Parathyroid adenoma (tissue), 2 donors: ENCODE data around the gene CEP85.

Source experiments
- H2AFZ ChIP-seq: fragments of 300-600 bp; sonication (generic); one replicate; pipeline ENCODE4 v1.7.0; 2017; ENCODE audit warnings: antibody characterized with exemption, mild to moderate bottlenecking
- H3K27ac ChIP-seq: fragments of 300-600 bp; sonication (generic); one replicate; pipeline ENCODE4 v1.7.0; 2017
- H3K27me3 ChIP-seq: fragments of 300-600 bp; sonication (generic); one replicate; pipeline ENCODE4 v1.7.0; 2017; ENCODE audit warnings: low read length; ENCODE audit not compliant: control insufficient read depth, insufficient read depth
- H3K36me3 ChIP-seq: fragments of 300-600 bp; sonication (generic); one replicate; pipeline ENCODE4 v1.7.0; 2017; ENCODE audit warnings: low read length; ENCODE audit not compliant: control insufficient read depth, insufficient read depth
- H3K4me1 ChIP-seq: fragments of 300-600 bp; sonication (generic); one replicate; pipeline ENCODE4 v1.7.0; 2017; ENCODE audit warnings: control low read depth
- H3K4me2 ChIP-seq: fragments of 300-600 bp; sonication (generic); one replicate; pipeline ENCODE4 v1.7.0; 2017; ENCODE audit warnings: low read length
- H3K4me3 ChIP-seq: fragments of 300-600 bp; sonication (generic); one replicate; pipeline ENCODE4 v1.7.0; 2017; ENCODE audit warnings: low read depth, low read length
- H3K79me2 ChIP-seq: fragments of 300-600 bp; sonication (generic); one replicate; pipeline ENCODE4 v1.7.0; 2017; ENCODE audit warnings: control low read depth
- H3K9ac ChIP-seq: fragments of 300-600 bp; sonication (generic); one replicate; pipeline ENCODE4 v1.7.0; 2017; ENCODE audit warnings: mild to moderate bottlenecking
- H3K9me3 ChIP-seq: fragments of 300-600 bp; sonication (generic); one replicate; pipeline ENCODE4 v1.7.0; 2017; ENCODE audit warnings: low read length; ENCODE audit not compliant: control insufficient read depth
- CTCF ChIP-seq: fragments of 300-600 bp; sonication (generic); IDR thresholded peaks from one replicate; pipeline ENCODE4 v1.7.0; 2017; ENCODE audit warnings: antibody characterized with exemption, mild to moderate bottlenecking
- donor health status: primary hyperparathyroidism.

CEP85 gene

GRCh38 chr1:26314501-26314900 is 80.5 kb downstream of the CEP85 start:
- no peak overlapping the region for H3K9ac ChIP-seq
- H3K4me2 ChIP-seq = no peak overlapping the region
- H3K36me3 ChIP-seq = no peaks in the 10 kb centered on the region
- TF ChIP-seq CTCF = no peak
- H2AFZ ChIP-seq = no peak overlapping the region
- H3K9me3 ChIP-seq = no peaks in the 10 kb centered on the region
- H3K4me1 ChIP-seq = no peaks in the 10 kb centered on the region
- H3K27me3 ChIP-seq = no peaks in the 10 kb centered on the region
- no peak overlapping the region for H3K4me3 ChIP-seq
- H3K79me2 ChIP-seq = no peaks in the 10 kb centered on the region
- no peak overlapping the region for H3K27ac ChIP-seq

GRCh38 chr1:26315874-26316850 is 82.2 kb downstream of the CEP85 start:
- Histone ChIP-seq H3K27ac (no peak overlapping the region), H2AFZ (no peak overlapping the region), H3K36me3 (no peaks in the 10 kb centered on the region), H3K27me3 (no peaks in the 10 kb centered on the region), H3K4me1 (no peaks in the 10 kb centered on the region), H3K9ac (no peak overlapping the region), H3K4me2 (no peak overlapping the region), H3K4me3 (no peak overlapping the region), H3K79me2 (no peaks in the 10 kb centered on the region), H3K9me3 (no peaks in the 10 kb centered on the region)
- no peak for TF ChIP-seq CTCF

DNA sequence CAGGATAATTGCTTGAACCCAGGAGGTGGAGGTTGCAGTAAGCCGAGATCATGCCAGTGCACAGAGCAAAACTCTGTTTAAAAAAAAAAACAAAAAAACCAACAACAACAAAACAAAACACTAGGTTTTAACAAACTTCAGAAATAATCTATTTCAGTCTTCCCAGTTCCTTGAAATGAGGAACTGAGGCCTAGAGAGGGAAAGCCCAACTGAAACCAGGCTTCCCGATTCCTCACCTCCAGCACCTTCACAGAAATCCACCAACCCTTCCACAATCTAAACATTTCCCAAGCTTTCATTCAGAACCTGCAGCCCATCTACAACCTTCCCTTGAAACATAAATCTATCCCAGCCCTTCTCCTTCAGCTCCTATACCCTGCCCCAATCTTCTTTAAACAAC is 83.1 kb downstream of the CEP85 start:
- no peak overlapping the region for H3K4me2 ChIP-seq
- TF ChIP-seq CTCF = no peak
- no peak overlapping the region for H2AFZ ChIP-seq
- H3K4me3 ChIP-seq = no peak overlapping the region
- H3K9ac ChIP-seq = no peak overlapping the region
- H3K36me3 ChIP-seq = no peaks in the 10 kb centered on the region
- no peaks in the 10 kb centered on the region for H3K9me3 ChIP-seq
- H3K27ac ChIP-seq = no peak overlapping the region
- no peaks in the 10 kb centered on the region for H3K27me3 ChIP-seq
- H3K79me2 ChIP-seq = no peaks in the 10 kb centered on the region
- H3K4me1 ChIP-seq = no peaks in the 10 kb centered on the region

DNA sequence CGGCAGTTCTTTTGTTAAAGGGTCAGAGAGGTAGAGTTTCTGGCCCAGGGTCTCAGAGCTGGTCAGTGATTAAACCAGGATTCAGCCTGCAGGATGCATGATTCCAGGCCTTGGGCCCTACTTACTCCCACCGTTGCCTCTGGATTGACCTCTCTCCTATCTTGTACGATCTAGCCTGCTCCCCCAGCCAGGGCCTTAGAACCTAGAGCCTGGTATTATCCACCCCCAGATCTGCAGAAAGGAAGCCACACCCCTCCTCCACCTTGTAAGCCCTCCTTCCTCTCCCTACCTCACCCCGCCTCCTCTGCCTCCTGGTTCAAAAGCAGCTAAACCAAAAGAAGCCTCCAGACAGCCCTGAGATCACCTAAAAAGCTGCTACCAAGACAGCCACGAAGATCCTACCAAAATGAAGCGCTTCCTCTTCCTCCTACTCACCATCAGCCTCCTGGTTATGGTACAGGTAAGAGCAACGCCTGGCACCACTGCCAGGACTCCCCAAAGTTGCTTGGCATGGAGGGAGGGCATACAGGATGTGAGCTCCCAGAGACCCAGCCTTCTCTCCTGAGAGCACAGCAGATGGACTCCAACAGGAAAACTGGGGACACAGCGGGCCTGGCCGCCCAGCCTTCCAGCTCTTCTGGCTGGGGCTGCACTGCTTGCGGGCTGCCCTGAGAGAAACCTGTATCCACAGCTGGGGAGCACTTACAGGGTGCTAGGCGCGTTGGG is 83.8 kb downstream of the CEP85 start, which contains the start of gene CD52:
Gene CD52 (plus strand): TSS at position 347 of the 726 bp plus-strand sequence. CDS start 60 bp downstream, at position 407.
- H3K4me2 ChIP-seq = no peak within 1 kb of the TSS
- H3K27ac ChIP-seq = no peak within 1 kb of the TSS
- no peak within 1 kb of the TSS for H3K9ac ChIP-seq
- no peaks in the 10 kb centered on the region for H3K9me3 ChIP-seq
- H3K79me2 ChIP-seq = no peaks in the 10 kb centered on the region
- H3K4me3 ChIP-seq = no peak within 1 kb of the TSS
- H3K27me3 ChIP-seq = no peaks in the 10 kb centered on the region
- H3K4me1 ChIP-seq = no peaks in the 10 kb centered on the region
- TF ChIP-seq CTCF = no peak
- no peak within 1 kb of the TSS for H2AFZ ChIP-seq
- H3K36me3 ChIP-seq = no peaks in the 10 kb centered on the region
